ENCODE data around the gene APLNR.

APLNR gene

DNA sequence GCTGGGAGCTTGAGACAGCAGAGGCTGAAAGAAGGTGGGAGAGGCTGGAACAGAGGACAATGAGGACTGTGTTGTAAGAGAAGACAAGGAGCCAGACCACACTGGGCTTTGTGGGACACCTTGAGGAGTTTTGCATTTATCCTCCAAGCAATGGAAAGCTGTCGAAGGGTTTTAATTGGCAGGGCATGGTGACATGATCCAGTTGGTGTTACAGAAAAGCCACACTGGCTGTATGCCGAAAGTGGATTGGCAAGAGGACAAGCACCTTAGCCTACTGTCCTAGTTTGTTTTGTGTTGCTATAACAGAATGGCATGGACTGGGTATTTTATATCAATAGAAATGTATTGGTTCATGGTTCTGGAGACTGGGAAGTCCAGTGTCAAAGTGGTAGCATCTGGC is 14.0 kb upstream of the APLNR start:
- DNase-seq = no peak

DNA sequence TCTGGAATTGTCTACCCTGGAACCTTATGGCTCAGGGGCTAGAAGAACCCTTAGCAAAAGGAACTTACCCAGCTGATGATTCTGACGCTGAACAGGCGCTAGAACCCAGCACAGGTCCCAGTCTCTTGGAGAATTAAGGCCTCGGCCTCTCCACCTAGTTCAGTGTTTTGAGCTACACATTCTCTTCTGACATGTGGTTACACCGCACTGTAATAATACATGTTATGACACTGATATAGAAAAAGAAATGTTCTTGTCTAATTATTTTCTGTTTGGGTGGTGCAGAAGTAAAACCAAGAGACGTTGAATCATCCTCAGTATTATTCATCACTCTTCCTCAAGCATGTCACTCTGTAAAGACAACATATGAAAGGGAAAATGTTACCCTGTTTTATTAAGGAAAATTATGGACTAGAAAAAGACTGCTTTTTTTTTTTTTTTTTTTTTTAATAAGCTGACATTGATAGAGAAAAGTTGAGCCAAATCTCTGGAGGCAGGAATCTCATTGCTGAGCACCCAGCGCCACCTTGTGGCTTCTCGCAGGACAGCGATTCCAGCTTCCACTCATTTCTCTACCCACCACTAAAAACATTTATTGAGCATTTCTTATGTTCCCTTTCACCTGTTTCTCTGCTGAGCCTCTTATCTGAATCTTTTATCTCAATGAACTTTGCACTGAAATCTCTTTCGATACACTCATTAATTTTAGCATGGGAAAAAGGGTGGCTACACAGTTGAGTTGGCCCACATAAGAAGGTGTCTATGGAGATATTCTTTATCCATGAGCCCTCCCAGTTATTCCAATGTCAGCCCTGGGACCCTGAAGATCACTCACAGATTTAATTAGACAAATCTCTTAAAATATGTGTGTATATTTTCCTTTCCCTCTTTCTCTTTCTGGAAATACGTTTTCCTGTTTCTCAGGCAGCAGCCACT is 12.6 kb upstream of the APLNR start:
- no peak for DNase-seq

DNA sequence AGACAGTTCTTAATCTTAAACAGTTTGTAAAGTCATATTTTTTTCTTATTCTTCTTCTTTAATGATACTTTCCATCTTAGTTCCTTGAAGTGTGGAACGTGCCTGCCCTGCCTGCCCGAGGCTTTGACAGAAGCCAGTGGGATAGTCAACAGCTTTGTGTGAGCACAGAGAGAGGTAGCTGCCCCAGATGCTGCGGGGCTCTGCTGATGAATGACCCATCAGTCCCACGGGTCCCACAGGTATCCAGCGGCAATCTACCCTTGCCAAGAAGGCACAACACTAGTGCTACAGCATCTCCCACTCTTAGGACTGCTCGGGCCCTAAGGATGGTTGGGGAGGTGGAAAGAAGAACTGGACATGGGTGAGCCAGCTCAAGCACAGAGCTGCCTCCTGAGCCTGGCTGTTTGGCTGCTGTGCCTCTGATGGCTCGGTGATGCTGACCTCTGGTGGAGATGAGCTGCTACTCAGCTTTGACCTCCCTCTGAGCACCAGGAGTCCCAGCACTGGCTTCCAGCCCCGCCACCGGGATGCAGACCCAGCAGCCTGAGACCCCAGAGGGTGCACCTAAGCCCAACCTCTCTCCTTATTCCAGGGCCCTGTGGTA is 11.8 kb upstream of the APLNR start:
- DNase-seq = no peak

DNA sequence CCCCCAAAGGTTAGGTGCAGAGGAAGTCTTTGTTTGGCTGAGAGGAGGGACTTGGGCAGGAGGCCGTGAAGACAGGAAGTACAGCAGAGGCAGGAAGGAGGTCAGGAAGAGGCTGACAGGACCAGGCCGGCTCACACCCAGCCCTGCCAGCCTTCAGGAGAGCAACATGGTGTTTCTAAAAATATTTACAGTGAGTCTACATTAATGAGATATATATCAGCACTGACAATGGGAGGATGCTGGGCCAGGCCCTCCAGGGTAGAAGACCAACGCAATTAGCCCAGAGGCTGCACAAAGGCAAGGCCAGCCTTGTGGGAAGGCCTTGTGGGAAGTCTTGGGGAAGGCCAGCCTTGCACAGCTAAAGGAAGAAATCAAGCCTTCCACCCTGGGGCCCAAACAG is 7.9 kb upstream of the APLNR start:
- no peak for DNase-seq

- DNase-seq = no peak
These were observed 4.4 kb upstream of the APLNR start for GRCh38 chr11:57241353-57241972.

- no peak for DNase-seq
These were observed 3.7 kb upstream of the APLNR start for GRCh38 chr11:57240757-57241156.

DNA sequence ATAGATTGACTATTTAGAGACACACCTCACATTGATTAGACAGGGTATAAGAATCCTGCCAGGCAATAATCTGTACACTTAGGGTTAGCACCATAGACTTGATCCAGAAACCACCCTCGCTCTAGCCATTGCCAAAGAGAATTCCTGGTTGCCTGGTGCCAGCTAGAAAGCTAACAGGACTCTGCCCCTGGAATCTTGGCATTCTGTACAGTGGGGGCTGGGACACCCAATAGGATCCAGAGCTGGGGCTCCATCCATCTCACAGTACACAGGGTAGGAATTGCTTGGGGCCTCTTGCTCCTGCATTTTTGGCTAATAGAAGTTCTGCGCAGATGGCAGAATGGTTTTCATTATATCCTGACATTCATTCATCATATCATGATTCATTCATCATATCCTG is 3.0 kb upstream of the APLNR start:
- no peak for DNase-seq

DNA sequence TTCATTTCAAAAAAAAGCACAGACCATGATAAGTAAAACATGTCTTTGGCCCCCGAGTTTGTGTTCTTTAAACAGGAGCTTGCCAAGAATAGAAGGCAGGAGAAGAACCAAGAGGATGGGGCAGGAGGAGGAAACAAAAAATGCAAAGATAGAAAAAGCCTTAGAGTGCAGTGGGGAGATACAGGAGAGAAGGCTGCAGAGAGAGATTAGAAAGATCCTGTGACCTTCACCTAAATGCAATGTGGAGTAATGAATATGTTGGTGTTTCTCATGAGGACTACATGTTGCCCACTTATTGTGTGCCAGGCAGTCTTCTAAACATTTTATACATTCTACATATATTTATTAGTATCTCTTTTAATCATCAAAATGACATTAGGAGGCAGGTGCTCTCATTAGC is 2.3 kb upstream of the APLNR start:
- DNase-seq = no peak

DNA sequence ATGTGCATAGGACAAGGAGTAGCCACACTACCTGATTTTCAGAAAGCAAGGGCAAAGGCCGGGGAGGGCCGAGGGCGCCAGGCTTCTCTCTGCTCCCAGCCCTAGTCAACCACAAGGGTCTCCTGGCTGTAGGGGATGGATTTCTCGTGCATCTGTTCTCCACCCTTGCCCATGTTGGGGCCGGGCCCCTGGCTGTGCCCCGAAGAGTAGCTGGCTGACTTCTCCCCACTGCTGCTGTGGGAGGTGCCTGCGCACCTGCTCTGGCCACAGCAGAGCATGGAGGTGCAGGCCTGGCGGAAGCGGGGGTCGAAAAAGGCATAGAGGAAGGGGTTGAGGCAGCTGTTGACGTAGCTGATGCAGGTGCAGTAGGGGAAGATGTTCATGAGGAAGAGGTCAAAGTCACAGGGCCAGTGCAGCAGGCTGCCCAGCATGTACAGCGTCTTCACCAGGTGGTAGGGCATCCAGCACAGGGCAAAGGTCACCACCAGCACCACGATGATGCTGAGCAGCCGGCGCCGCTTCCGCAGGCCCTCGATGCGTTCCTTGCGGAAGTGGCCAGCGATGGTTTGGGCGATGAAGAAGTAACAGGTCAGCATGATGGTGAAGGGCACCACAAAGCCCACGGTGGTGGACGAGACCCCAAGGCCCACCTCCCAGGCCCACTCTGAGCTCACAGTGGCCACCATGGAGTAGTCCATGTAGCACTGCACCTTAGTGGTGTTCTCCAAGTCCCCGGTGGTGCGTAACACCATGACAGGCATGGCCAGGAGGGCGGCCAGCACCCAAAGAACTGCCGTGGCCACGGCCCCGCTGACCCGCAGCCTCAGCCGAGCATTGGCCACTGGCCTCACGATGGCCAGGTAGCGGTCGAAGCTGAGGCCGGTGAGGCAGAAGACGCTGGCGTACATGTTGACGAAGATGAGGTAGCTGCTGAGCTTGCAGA is 1.0 kb downstream of the APLNR start:
- DNase-seq = no peak

- no peak for DNase-seq
These were observed 3.3 kb downstream of the APLNR start for GRCh38 chr11:57233702-57234101.

GRCh38 chr11:57231539-57232253 is 5.4 kb downstream of the APLNR start:
- no peak for DNase-seq

DNA sequence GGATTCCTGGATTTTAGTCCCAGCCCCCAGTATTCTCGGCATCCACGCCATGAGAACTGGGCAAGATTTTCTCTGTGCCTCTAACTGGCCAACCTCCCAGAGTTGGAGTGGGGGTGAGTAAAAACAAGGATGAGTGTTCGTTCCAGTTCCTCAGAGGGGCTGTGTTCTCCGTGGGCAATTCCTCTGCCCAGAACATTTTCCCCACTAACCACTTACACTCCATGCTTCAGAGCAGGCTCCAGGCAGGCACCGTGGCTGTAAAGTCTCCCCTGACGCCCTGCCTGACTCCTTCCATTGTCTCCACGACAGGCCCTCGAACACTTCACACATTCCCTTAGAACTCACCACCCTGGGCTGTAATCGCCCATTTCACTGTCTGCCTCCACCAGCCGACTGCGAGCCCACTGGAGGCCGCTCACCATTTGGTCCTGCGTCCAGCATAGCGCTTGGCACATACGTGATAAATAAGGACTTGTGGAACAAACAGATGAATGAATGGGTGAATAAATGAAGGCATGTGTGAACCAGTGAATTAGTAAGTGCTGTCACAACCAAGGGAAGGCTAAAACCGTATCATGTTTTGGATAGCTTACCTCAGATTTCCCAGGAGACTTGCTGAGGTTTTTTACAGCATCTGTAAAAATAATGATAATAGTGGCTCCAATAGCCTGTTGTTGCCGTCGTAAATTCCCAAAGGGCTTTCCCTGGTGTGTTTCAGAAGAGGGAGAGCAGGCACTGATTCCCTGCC is 6.1 kb downstream of the APLNR start:
- DNase-seq = no peak

GRCh38 chr11:57230316-57230715 is 6.7 kb downstream of the APLNR start:
- DNase-seq = no peak

- no peak for DNase-seq
These were observed 8.4 kb downstream of the APLNR start for GRCh38 chr11:57228600-57228999.

DNA sequence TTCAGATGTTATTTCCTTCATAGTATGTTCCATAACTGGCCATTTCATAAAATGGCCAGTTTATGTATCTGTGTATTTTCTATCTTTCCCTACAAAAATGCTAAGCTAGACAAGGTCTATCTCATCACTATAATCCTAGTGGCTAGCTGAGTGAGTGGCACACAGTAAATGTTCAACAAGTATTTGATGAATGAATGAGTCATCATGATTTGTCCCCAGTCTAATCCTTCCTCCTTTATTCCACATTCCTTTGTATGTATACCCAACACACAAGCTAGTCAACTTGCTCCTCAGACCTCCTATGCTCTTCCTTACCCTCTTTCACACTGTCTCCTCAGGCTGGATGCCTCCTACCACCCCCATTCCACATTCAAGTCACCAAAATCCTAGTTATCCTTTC is 12.5 kb downstream of the APLNR start:
- no peak for DNase-seq

GRCh38 chr11:57224128-57224527 is 12.9 kb downstream of the APLNR start:
- no peak for DNase-seq

DNA sequence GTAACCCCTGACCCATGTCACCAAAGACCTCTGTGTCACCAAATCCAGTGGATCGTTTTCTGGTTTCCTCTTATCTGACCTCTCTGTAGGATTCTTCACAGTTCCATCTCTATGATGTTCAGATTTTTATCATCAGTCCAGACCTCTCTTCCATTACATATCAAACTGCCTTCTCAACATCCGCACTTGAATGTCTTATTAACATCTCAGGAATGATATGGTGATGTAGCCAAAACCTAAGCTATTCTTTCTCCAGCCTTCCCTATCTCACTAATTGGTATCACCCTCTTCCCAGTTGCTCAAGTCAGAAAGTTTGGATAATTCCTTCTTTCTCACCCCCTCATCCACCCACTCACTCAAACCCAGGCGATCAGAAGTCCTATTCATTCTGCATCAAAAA is 13.4 kb downstream of the APLNR start:
- DNase-seq = no peak

DNA sequence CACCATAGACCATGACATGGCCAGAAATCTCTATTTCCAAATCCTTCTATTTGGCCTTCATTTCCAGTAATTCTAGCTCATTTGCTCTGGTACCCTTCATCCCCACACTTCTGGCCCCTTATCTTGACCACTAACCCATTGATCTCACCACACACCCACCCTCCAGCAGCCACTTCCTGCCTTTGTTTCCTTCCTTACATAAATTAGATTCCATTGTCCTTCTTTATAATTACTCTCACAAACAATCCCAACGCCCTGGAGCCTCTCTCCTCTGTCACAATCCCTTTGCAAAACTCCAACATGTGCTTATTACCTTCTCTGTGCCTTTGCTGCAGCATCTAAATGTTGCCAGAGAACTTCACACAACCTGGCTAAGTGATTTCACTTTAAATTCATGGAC is 14.8 kb downstream of the APLNR start:
- DNase-seq = no peak

DNA sequence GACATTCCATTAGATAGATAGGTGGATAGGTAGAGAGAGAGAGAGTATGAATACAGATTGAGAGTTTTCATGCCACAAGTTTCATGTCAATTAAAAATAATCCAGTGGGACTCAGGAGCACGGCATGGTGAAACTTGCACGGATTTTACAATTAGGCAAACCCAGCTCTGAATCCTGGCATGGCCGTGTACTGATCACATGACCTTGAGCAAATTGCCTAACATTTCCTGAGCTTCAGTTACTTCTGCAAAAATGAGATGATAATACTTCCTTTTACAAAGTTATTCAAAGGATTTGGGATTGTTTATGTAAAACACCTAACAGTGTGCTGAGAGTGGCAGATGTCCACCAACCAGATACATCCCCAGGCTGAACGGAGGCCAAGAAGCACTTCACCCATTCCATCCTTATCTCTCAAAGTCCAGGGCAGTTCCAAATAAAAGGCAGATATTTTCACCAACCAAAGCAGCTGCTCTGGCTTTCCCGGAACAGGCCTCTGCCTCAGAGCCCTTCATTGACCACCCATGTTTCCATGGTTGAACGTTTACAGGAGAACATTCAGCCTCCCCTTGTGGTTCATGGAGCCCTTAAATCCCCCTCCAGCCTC is 17.9 kb downstream of the APLNR start:
- DNase-seq = no peak

- no peak for DNase-seq
These were observed 20.0 kb downstream of the APLNR start for GRCh38 chr11:57217053-57217452.

DNA sequence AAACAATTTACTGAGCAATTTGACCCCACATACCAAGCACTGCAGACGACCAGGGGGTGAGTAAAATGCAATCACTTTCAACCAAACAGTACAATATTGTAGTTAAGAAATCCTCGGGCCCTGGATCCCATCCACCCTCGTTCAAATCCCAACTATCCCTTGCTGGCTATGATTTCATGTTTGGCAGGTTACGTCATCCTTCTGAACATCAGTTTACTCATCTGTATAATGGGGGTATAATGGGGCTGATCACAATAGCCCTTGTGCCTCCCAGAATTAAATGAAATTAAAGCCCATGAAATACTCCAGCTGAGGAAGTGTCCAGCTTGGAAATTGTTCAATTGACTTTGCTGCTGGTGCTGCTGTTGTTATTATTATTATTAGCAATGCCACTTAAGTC is 20.6 kb downstream of the APLNR start:
- DNase-seq = no peak

Data from NCI-H187 treated with DMSO at 0.1 percent for 48 hours (cell line).